ENCODE results near the gene DHX29.

- TF ChIP-seq CTCF (IDR thresholded peaks at IDR 0.05): no peak
- no peak for TF ChIP-seq POLR2A (IDR thresholded peaks at IDR 0.05)
- no peak for TF ChIP-seq EP300 (IDR thresholded peaks at IDR 0.05; ENCODE audit: low read depth)
Observed at GRCh38 chr5:55319491-55319890, 12.0 kb upstream of the DHX29 start.

Measured in transverse colon (tissue), 3 donors.